NCI-H128 (cell line): ENCODE measurements around the gene ITIH4.

ENCODE experiments used
- DNase-seq: peaks from one replicate; lab custom pipeline; 2025; ENCODE audit not compliant: unreplicated experiment; lab: John Stamatoyannopoulos, UW

The ITIH4 gene

DNA sequence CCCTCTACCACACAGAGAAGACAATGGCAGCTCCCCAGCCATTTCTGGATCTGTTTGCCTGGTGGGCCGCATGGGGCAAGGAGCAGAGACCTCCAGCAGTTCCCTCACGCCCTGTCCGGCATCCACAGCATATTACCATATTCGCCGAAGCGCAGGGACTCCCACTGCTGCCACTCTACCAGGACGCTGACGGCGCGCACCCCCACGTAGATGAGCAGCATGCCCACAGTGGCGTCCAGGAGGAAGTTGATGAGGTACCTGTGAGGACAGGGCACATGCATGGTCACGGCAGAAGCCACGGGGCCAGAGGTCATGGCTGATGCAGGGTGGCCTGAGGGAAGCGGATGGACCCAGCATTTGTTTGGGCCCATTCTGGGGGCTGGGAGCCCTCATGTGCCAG is 19.2 kb upstream of the ITIH4 start:
- DNase-seq = no peak

GRCh38 chr3:52848617-52849016 is 18.1 kb upstream of the ITIH4 start:
- no peak for DNase-seq

- no peak for DNase-seq
Observed at GRCh38 chr3:52847726-52848125, 17.3 kb upstream of the ITIH4 start.

GRCh38 chr3:52847241-52847640 is 16.8 kb upstream of the ITIH4 start:
- no peak for DNase-seq

GRCh38 chr3:52846432-52846965 is 16.0 kb upstream of the ITIH4 start:
- no peak for DNase-seq

- DNase-seq = no peak
Observed at GRCh38 chr3:52845691-52846431, 15.4 kb upstream of the ITIH4 start.

GRCh38 chr3:52845157-52845556 is 14.7 kb upstream of the ITIH4 start:
- DNase-seq = no peak

DNA sequence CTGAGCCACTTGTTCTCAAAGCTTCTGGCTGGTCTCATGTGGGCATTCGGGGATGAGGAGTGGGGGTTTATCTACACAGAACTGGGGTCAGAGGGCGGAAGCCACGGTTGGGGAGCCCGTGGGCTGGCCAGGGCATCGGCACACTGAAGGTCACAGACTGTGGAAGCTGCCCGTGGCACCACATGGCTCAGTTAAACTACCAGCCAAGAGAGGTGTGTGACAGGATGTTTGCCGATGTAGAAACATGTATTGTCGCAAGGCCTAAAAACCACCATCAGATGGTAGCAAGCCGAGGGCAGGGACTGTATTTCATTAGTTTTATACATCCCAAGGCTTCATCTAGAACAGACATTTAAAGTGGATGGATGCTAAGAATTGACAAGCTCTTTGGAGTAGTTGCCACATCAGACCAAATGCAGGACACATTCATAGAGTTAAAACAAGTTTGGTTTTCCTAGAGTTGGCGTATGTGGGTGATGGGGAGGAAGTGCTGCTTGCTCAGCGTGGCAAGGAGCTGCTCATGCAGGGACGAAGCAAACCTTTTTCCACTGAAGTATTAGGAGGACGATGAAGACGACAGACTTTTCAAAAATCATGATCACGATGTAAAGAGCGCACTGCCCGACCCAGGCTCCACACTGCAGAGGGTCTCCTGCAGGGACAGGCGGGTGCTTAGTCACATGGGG is 14.0 kb upstream of the ITIH4 start:
- DNase-seq = no peak

- DNase-seq = no peak
Observed at GRCh38 chr3:52843881-52844280, 13.4 kb upstream of the ITIH4 start.

DNA sequence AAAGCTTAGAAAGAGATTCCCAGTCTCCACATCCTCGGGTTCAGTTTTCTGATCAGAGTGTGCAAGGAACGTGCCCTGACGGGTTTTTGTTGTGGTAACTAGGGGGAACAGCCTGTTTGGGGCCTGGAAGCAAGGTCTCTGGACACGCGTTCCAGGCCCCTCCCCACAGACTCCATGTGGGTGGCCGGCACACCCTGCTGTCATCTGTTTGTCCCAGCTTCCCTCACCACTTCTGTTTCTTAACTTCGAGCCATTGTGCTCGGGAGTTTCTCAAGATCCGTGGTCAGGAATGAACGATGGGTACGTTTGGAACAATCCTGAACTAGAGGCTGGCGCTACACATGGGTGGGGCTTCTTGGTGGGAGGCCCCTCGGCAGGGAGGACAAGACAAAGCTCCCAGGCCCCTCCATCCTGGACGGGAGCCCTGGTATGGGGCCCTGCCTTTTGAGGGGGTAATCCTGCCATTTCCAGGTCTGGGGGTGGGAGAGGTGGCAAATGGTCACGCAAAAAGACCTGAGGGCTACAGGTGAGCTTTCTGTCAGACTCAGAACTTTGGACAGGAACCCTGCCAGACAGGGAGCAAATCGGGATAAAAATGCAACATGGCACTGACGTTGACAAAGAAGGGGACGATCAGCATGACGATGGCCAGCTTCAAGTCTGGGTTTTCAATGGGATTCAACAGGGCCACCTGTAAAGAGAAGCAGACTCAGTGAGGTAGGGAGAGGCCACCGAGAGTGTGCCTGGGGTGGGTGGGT is 12.8 kb upstream of the ITIH4 start:
- no peak for DNase-seq

GRCh38 chr3:52842424-52842823 is 12.0 kb upstream of the ITIH4 start:
- DNase-seq = no peak

GRCh38 chr3:52841981-52842340 is 11.5 kb upstream of the ITIH4 start:
- DNase-seq = no peak

DNA sequence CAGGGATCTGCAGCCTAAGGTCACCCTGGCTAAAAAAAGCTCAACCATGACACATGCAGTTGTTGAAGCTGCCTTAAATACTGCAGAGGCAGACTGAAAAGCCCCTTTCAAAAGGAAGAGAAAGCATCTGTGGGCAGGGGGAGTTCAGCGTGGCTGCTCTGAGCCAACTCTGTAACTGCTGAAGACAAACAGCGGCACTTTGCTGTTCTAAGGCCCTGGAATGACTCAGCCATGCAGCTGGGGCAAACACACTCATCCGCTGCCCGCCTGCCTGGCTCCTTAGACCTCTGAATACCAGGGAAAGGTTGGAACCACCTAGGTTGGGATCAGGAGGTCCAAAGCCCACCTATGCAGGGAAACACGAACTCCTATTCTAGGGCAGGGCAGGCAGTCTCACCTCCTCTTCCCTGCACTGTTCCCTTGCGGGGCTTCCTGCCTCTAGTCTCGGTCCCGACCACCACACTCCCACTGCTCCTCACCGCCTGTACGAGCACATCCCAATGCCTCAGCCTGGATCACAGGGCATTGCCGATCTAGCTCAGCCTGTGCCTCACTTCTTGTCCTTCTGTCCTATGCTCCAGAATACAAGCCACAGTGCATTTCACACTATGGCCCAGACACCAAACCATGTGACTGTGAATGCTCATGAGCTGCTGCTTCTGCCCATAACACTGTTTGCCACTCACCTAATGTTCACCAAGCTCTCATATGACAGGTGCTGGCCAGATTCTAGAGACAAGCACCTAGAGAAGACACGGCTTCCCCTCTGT is 10.9 kb upstream of the ITIH4 start:
- DNase-seq = no peak

GRCh38 chr3:52839892-52840545 is 9.5 kb upstream of the ITIH4 start:
- no peak for DNase-seq

- no peak for DNase-seq
Observed at GRCh38 chr3:52839268-52839575, 8.8 kb upstream of the ITIH4 start.

DNA sequence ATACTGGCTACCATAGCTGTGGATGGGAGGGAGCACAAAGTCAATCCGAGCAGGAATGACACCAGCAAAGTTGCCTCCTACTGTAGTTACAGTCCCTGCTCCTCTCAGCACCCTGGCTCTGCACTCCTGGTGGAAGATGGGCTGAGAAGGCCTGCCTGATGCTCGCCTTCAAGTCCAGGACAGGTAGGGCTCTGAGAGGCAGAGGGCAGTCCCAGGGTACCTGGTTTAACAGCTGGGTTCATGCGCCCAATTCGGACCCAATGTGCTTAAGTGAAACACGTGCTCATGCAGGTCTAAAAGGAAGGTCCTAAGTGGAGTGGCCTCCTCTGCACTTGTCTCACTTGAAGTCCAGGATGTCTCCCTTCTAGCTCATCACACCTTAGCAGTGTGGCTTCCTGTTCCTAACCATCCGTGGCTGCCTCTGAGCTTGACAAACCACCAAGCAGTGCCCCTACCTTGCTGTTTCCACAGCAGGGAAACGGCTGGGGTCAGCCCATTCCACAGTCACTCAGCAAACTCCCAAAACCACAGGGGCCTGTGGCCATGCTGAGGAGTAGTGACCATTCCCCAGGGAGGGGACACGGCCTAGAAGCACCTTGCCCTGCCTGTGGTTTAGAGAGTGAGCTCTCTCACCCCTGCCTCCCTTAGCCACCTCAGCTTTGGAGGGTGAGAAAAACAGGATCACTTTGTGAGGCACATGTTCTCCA is 8.2 kb upstream of the ITIH4 start:
- DNase-seq = no peak

DNA sequence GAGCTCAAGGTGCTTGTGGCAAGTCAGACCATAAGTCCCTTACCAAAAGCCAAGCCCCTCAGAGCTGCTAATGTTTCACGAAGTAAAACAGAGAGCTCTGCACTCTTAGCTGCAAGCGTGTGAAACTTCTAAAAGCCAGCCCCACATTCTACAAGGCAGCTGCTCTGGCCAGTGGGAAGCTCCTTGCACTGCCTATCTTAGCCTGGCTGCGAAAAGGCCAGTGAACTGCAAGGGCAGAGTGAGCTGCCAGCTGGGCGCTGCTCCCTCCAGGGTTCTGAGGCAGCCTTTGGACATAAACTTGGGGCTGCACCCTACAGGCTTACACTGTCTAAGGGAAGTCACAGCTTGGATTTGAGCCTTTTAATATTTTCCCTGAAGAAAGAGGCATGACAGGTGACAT is 6.5 kb upstream of the ITIH4 start:
- no peak for DNase-seq

DNA sequence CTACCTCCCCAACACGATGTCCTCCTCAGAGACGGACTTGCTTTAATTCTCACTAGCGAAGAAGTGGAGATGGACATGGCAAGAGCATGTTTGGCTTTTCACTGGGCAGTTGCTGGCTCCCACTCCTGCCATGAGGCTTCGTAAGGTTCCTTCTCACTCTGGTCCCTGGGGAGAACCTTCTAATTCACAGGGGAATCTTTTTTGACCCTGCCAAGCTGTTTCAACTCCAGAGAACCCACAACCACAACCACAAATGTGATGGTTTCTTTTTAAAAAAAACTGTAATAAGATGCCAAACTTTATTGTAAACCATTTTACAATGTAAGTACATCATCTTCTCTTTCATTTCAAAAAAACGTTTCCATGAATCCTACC is 6.0 kb upstream of the ITIH4 start:
- DNase-seq = no peak

- no peak for DNase-seq
Observed at GRCh38 chr3:52835766-52836470, 5.4 kb upstream of the ITIH4 start.
